ENCODE measurements around the gene LGI2.

DNA sequence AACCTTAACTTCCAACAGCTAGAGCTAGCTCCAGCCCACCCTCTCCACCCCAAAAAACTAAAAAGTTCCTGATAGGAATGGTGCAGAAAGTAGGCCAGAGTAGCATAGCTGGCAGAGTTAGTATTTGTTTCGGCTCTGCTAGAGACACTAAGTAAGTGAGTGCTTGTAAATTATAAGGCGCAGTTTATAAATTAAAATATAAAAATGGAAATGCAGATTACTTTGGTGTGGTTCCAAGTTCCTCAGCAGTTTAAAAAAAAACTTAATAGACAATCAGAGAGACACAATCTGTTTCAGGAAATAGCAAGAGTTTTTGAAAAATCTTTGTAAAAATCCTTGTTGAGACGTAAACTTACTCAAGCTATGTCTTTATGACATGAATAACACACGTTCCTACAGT lies 2.8 kb upstream of the LGI2 start:
- TF ChIP-seq, protein P1, sequence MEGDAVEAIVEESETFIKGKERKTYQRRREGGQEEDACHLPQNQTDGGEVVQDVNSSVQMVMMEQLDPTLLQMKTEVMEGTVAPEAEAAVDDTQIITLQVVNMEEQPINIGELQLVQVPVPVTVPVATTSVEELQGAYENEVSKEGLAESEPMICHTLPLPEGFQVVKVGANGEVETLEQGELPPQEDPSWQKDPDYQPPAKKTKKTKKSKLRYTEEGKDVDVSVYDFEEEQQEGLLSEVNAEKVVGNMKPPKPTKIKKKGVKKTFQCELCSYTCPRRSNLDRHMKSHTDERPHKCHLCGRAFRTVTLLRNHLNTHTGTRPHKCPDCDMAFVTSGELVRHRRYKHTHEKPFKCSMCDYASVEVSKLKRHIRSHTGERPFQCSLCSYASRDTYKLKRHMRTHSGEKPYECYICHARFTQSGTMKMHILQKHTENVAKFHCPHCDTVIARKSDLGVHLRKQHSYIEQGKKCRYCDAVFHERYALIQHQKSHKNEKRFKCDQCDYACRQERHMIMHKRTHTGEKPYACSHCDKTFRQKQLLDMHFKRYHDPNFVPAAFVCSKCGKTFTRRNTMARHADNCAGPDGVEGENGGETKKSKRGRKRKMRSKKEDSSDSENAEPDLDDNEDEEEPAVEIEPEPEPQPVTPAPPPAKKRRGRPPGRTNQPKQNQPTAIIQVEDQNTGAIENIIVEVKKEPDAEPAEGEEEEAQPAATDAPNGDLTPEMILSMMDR (conservative IDR thresholded peaks at IDR 0.05; ENCODE audit: low read depth in 2 of 2): no peak
- TF ChIP-seq EZH2 (IDR thresholded peaks at IDR 0.05; ENCODE audit: low read depth, unreplicated experiment): no peak
